Brain microvascular endothelial cell (primary cell): ENCODE results near the gene C12orf57.
A peak's percentile ranks its signal among the peaks of the same experiment; 100 is the strongest.

Source experiments
- DNase-seq: peaks from one replicate; pipeline ENCODE4 v3.0.0-alpha.2; 2020
- H3K27ac ChIP-seq: fragments of 250-450 bp; sonication (Bioruptor Pico); 2 replicates; pipeline ENCODE4 v1.5.1; 2020; ENCODE audit warnings: mild to moderate bottlenecking, moderate library complexity
- H3K27me3 ChIP-seq: fragments of 250-450 bp; sonication (Bioruptor Pico); replicated peaks from 2 replicates; pipeline ENCODE4 v1.5.1; 2020; ENCODE audit warnings: mild to moderate bottlenecking
- H3K36me3 ChIP-seq: fragments of 250-450 bp; sonication (Bioruptor Pico); replicated peaks from 2 replicates; pipeline ENCODE4 v1.5.1; 2020; ENCODE audit warnings: mild to moderate bottlenecking
- H3K4me3 ChIP-seq: 2 replicates; pipeline ENCODE4 v1.5.1; 2011; ENCODE audit warnings: low read depth, mild to moderate bottlenecking, control low read depth, low read length, moderate library complexity
- in situ Hi-C: cut with HindIII; loops from 2 replicates; pipeline ENCODE4 v1.10.0; 2017; ENCODE audit warnings: low sequenced_read_pairs, low pct_ligation_motif_present
- TF ChIP-seq, protein P1 (sequence below): IDR thresholded peaks from 2 replicates; pipeline ENCODE4 v1.5.1; 2011; ENCODE audit warnings: low read depth, mild to moderate bottlenecking, moderate library complexity, low read length, control low read depth, inconsistent platforms; ENCODE audit errors: missing control alignments

Gene C12orf57

DNA sequence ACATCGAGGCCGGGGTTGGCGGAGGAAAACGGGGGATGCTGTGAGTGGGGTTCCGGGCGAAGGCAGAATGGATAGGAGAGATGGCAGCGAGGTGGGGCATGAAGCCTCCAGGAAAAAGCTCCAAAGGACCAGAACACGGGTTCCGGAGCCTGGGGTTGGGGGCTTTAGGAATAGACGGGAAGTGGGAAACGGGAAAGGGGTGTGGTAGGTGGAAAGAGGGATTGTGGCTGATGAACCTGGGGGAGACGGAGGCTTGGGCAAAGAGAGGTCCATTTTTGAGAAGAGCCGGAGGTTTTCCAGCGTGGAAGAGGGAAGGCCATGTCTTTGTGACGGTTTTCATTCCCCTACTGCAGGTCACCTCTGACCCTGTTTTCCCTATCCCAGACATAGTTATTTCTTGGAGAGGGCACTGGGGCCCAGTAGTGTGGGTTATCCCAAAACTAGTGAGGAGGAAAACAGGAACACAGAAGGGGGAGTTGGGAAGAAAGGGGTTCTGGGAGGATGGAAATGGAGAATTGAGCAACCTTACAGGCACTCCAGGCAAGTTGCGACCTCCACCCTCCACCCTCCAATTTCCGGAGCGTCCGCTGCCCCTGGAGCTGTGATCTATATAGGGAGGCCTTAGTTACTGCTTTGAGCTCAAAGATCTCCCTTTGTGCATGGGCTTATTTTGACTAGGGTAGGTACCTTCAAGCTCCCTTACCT lies 15.0 kb upstream of the C12orf57 start:
- TF ChIP-seq, protein P1, sequence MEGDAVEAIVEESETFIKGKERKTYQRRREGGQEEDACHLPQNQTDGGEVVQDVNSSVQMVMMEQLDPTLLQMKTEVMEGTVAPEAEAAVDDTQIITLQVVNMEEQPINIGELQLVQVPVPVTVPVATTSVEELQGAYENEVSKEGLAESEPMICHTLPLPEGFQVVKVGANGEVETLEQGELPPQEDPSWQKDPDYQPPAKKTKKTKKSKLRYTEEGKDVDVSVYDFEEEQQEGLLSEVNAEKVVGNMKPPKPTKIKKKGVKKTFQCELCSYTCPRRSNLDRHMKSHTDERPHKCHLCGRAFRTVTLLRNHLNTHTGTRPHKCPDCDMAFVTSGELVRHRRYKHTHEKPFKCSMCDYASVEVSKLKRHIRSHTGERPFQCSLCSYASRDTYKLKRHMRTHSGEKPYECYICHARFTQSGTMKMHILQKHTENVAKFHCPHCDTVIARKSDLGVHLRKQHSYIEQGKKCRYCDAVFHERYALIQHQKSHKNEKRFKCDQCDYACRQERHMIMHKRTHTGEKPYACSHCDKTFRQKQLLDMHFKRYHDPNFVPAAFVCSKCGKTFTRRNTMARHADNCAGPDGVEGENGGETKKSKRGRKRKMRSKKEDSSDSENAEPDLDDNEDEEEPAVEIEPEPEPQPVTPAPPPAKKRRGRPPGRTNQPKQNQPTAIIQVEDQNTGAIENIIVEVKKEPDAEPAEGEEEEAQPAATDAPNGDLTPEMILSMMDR, result no peak
- in situ Hi-C loops, result no loop called here
- H3K27ac ChIP-seq, result no peak overlapping the region
- peaks cover 5% of the 10 kb centered on the region for H3K36me3 ChIP-seq
- DNase-seq, result no peak
- H3K27me3 ChIP-seq, result no peaks in the 10 kb centered on the region
- peak overlapping the region; percentile 81 for H3K4me3 ChIP-seq

- DNase-seq, result no peak
- Histone ChIP-seq H3K4me3 (peak overlapping the region; percentile 81), H3K27me3 (no peaks in the 10 kb centered on the region), H3K36me3 (peaks cover 7% of the 10 kb centered on the region), H3K27ac (no peak overlapping the region)
- TF ChIP-seq, protein P1, result no peak
- in situ Hi-C loops, result no loop called here
Measured at GRCh38 chr12:6929466-6930452, 14.1 kb upstream of the C12orf57 start.

DNA sequence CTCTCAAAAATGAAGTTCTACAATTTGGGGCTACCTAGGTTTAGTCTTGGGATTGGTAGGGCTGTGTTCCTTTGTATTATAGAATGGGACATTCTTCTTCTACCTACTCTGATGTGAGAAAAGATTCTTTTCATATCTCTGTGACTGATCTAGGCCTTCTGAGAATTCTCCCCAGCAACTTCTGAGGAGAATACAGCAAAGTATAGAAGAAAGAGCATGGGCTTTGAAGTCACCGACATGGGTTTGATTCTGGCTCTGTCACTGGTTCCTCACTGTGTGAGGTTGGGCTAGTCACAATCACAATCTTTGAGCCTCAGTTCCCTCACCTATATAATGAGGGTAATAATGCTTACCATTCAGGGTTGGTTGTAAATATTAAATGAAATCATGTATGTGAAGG lies 11.1 kb upstream of the C12orf57 start:
- Histone ChIP-seq H3K27ac (no peak overlapping the region), H3K4me3 (no peak overlapping the region), H3K36me3 (peaks cover 27% of the 10 kb centered on the region), H3K27me3 (no peaks in the 10 kb centered on the region)
- TF ChIP-seq, protein P1, result no peak
- in situ Hi-C loops, result no loop called here
- no peak for DNase-seq

- DNase-seq, result no peak
- in situ Hi-C loops, result no loop called here
- H3K27ac ChIP-seq, result no peak overlapping the region
- H3K4me3 ChIP-seq, result no peak overlapping the region
- peaks cover 35% of the 10 kb centered on the region for H3K36me3 ChIP-seq
- TF ChIP-seq, protein P1, result no peak
- H3K27me3 ChIP-seq, result no peaks in the 10 kb centered on the region
Measured at GRCh38 chr12:6934110-6934509, 9.7 kb upstream of the C12orf57 start.

GRCh38 chr12:6935371-6936193 lies 8.2 kb upstream of the C12orf57 start:
- DNase-seq, result no peak
- H3K27ac ChIP-seq, result no peak overlapping the region
- in situ Hi-C loops, result no loop called here
- H3K36me3 ChIP-seq, result peaks cover 39% of the 10 kb centered on the region
- TF ChIP-seq, protein P1, result no peak
- H3K27me3 ChIP-seq, result no peaks in the 10 kb centered on the region
- H3K4me3 ChIP-seq, result no peak overlapping the region
